ENCODE data around the gene SLC6A19.

SLC6A19 gene

DNA sequence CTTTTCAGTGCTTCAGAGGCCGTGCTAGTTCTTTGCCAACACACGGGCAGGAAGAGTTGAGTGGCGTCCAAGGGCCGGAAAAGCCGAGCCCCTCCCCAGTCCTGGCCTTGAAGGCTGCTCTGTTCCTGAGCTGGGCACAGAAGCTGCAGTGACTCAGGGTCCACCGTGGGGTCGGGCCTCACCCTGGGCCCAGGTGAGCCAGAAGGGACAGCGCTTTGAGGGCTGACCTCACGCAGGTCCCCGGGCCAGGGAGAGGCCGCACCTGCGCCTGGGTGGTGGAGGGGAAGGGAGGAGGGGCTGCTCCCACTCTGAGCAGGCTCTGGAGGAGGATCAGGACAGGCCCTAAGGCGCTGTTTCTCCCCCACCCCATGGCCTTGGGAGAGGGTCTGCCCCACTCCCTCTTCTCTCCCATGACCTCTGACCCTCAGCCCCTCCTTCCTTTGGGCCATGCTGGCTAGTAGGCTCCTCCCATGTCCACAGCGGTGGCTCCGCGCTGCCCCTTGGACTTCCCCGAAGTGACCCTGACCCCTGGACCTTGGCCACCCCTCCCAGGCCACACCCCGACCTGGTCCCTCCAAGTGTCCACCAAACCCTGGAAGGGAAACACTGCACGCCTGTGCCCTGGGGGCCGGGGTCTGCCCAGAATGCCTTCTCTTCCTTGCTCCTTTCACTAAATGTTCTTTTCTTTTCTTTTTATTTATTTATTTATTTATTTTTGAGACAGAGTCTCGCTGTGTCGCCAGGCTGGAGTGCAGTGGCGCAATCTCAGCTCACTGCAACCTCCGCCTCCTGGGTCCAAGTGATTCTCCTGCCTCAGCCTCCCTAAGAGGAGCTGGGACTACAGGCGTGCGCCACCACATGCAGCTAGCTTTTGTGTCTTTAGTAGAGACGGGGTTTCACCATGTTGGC, 19.7 kb upstream of the SLC6A19 start:
- no peak for DNase-seq

GRCh38 chr5:1182360-1182632, 19.1 kb upstream of the SLC6A19 start:
- no peak for DNase-seq

GRCh38 chr5:1182633-1183423, 18.6 kb upstream of the SLC6A19 start:
- DNase-seq: no peak

DNA sequence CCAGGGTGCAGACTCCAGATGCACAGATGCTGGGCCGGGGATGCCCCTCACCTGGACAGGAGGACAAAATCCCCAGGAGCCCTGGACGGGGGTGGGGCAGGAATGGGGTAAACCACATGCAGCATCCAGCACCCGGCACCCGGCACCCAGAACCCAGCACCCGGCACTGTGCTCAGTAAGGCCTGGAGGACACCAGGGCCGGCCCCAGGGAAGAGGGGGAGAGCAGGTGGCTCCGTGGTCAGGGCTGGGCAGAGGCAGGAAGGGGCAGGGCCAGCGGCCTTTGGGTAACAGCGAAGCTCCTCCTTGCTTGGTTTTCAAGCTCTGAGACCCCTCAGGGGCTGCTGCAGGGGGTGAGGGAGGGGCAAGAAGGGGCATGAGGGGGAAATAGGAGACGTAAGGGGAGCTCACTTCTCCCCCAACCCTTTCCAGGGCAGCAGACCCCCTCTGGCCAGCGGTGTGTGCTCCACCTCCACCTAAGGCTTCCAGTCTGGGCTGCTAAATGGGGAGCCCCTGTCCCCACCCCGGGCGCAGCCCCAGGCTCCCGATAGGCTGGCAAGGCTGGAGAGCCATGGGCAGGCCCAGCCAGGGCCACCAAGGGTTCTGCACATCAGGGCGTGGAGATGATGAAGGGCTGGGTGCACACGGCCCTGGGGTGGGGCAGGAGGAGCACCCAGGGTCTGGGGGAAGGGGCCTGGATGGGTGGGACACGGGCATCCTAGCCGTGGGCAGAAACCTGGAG, 17.8 kb upstream of the SLC6A19 start:
- DNase-seq: no peak

DNA sequence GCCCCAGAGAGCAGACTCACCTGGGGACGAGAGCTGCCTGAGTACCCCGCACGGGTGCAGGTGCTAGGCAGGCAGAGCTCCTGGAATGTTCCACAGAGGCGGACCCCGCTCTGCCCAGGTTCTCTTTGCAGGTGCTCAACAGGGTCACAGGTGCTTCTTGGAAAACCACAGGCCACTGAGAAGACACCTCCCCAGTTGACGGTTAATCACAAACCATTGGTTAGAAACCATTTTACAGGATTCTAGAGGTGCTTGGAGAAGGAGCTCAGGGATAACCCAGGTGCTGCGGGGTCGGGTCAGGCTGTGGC, 17.3 kb upstream of the SLC6A19 start:
- DNase-seq: no peak

GRCh38 chr5:1184481-1184880, 16.9 kb upstream of the SLC6A19 start:
- DNase-seq: no peak

- DNase-seq: no peak
Observed at GRCh38 chr5:1185038-1185627, 16.3 kb upstream of the SLC6A19 start.

DNA sequence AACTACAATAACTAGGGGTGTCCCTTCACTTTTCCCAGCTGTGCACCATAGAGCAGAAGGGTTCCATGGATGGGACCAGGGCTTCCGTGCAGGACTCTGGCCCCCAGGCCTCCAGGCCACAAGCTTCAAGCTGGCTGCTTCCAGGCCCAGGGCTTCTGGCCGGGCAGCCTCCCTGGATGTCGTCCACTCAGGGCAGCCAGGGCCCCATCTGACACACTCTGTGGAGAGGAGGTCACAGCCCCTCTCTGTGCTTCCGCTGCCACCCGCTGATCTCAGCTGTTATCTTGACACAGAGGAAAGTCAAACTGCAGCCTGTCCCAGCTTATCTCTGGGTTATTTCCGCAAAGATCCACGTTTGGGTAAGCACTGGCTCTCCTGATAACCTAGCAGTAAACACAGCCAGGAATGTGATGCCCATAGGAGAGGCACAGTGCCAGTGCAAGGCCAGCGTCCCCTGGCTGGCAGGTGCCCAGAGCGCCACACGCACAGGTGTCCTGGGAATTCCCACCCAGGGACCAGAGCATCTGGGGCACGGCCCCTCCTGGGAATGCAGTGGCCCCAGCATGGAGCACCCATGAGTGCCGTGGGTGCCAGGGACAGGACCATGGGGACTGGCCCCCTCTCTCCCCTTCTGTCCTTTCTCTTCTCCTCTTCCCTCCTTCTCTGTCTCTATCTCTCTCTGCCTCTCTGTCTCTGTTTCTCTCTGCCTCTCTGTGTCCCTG, 15.6 kb upstream of the SLC6A19 start:
- no peak for DNase-seq

GRCh38 chr5:1186351-1187233, 14.8 kb upstream of the SLC6A19 start:
- DNase-seq: no peak

DNA sequence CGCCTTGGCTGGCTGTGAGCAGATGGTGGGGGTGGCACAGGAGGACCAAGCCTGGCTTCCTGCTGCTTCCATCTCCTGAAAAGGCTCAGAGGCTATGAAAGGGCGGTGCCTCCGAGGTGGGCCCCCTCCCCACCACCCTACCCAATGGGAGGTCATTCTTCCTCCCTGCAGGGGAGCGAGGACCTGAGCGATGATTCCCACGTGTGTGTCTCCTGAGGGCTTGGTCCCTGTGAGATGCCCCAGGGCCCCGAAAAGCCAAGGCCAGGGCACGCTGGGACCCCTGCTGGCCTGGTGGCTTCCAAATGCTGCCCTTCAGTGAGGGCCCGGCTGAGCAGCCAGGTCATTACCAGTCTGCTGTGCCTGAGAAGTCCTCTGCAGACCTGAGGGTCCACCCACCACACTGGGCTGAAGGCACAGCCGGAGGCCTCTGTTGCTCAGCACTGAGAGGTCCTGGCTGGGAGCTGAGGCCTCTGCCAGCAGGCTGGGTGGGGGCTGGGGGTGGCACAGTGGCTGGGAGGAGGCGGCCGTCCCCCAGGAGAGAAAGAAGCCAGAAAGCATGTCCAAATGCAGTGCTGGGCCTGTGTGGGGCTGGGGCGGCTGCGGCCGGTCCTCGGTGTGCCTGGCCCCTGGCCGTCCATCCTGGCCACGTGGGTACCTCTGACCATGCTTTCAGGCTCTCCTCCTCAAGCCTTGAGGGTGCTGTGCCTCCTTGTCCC, 14.0 kb upstream of the SLC6A19 start:
- DNase-seq: no peak

GRCh38 chr5:1187950-1188334, 13.5 kb upstream of the SLC6A19 start:
- DNase-seq: no peak

DNA sequence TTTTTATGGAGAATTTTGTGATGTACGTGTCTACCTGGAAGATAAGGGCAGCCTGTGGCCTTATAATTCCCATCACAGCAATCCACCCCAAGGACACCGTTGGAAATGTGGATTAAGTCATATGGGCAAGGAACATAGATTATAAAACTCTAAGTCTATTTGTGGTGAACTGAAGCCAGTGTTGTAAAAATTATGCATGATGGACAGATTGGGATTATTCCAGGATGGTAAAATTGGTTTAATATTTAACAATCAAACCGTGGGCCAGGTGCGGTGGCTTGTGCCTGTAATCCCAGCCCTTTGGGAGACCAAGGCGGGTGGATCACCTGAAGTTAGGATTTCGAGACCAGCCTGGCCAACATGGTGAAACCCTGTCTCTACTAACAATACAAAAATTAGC, 12.9 kb upstream of the SLC6A19 start:
- no peak for DNase-seq

DNA sequence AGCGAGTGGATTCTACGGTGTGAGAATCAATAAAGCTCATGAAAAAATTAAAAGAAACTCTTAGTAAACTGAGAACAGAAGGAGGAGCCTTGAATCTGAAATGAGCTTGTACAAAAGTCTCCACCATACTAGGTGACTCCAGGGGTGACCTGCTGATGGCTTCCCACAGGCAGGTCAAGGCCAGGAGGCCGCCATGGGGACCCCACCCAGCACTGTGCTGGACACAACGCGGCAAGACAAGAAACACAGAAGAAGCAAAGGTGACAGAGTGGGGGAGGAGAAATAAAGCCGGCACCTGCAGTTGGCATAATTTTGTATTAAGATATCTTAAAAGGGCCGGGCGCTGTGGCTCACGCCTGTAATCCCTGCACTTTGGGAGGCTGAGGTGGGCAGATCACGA, 12.1 kb upstream of the SLC6A19 start:
- DNase-seq: no peak

DNA sequence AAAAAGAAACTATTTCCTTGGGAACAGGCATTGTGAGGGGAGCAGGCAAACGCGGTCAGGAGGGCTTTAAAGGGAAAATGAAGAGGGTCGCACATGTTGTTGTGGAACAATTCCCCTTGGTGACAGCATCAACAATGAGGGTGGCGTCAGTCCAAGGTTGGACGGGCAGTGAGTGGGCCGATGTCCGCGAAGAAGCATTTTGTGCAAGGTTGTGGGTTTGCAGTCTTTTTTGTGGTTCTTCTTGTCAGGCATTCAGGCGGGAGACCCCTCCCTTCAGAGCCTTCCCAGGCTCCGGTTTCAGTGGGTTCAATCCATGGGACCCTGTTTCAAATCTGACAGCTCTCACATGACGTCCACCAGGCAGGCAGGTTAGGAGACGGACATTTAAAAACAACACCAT, 11.1 kb upstream of the SLC6A19 start:
- no peak for DNase-seq

DNA sequence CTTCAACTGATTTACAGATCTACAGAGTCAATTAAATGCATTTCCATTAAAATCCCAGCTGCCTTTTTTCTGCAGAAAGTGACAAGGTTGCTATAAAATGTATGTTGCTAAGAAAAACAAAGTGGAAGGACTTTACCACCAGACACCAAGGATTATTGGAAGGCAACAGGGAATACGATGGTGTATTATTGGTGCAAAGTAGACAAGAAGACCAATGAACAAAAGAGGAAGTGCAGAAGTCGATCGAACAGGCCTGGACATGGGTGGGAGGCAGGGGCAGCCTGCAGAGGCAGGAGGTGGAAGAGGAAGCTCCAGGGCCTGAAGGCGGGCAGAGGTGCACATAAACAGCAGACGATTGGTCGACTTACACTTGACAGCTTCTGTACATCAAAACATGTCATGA, 10.6 kb upstream of the SLC6A19 start:
- DNase-seq: no peak

DNA sequence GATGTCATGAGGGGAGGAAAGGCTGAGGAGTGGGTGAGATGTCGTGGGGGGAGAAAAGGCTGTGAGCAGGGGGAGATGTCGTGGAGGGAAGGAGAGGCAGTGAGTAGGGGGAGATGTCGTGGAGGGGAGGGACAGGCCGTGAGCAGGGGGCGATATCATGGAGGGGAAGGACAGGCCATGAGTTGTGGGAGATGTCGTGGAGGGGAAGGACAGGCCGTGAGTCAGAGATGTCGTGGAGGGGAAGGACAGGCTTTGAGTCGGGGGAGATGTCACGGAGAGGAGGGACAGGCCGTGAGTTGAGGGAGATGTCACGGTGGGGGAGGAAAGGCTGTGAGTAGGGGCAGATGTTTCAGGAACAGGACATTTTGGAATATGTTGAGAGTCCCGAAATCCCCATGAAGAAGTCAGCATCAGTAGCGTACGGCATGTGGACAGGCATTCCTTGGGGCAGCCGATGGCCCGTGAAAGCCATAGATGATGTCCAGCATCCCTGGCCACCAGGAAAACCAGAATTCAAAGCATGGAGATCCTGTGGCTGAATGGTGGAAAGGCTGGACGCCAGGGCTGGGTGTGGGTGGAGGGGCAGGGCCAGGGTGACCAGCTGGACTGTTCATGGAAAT, 8.3 kb upstream of the SLC6A19 start:
- DNase-seq: no peak

DNA sequence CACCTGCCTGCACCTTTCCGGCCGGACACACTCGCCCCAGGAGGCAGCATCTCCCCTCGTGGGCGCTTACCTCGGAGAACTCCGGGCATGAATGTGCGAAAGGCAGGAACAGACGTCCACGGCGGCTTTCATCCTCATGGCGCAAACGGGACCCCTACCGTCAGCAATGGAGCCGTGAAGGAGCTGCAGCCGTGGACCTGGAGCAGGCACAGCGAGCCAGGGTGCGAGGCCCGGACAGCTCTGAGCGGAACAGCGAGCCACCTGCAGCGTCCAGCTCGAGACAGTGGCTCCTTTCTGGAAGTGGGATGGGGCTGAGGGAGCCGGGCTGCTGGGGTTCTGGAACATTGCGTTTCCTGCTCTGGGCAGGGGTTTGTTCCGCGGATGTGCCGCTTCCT, 7.8 kb upstream of the SLC6A19 start:
- DNase-seq: no peak

DNA sequence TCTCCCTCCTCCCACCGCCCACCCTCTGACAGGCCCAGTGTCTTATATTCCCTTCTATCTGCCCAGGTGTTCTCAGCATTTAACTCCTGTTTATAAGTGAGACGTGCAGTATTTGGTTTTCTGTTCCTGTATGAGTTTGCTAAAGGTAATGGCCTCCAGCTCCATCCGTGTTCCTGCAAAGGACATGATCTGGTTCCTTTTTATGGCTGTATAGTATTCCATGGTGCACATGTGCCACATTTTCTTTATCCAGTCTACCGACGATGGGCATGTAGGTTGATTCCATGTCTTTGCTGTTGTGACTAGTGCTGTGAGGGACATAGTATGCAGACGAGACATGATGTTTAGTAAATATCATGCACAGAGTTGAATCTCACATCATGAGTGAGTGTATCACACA, 7.0 kb upstream of the SLC6A19 start:
- no peak for DNase-seq

DNA sequence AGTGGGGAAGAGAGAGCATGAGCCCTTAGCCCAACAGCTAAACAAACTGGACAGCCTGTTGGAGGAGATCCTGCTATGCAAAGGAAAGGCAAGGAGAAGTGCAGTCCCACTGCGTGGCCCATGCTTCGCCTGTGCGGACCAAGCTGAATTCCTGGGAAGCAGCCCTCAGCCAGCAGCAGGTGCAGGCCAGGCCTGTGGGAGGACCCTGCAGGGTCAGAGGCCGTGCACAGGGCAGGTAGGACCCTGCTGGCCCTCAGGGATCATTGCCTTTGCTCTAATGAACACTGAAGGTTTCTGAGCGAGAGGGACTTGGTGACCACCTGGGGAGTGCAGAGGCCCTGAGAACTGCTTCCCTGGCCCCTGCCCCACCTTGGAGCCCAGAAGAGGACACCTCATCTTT, 6.0 kb upstream of the SLC6A19 start:
- no peak for DNase-seq

DNA sequence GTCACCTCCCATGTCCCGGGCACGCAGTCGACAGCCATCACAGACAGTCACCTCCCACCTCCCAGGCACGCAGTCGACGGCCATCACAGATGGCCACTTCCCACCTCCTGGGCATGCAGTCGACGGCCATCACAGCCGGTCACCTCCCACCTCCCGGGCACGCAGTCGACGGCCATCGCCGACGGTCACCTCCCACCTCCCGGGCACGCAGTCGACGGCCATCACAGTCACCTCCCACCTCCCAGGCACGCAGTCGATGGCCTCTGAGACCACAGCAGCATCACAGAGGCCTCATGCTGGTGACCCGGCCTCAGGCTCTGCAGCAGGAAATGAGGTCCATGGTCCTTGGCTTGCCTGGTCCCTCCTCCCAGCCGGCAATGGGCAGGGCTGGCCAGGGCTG, 5.5 kb upstream of the SLC6A19 start:
- no peak for DNase-seq

DNA sequence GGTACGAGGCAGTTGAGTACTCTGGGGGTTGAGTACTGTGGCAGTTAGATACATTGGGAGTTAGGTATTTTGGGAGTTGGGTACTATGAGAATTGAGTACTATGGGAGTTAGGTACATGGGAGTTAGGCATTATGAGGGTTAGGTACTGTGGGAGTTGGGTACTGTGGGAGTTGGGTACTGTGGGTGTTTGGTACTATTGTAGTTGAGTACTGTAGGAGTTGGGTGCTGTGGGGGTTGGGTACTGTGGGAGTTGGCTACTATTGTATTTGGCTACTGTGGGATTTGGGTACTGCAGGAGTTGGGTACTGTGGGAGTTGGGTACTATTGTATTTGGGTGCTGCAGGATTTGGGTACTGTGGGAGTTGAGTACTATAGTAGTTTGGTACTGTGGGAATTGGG, 4.8 kb upstream of the SLC6A19 start:
- no peak for DNase-seq

Data from T-helper 9 cell (primary cell).